Fibroblast of mammary gland (primary cell): ENCODE measurements around the gene USP48.
"Not testable (repeated sequence)": the region's sequence is repeated elsewhere in the genome, so short reads cannot be mapped to it uniquely, and the experiment has no call there.

Experiments
- DNase-seq: peaks from one replicate; pipeline ENCODE4 v3.0.0-alpha.2; 2010; ENCODE audit warnings: low read depth
- H3K4me3 ChIP-seq: 2 replicates; pipeline ENCODE4 v1.5.1; 2011; ENCODE audit warnings: low read depth, mild to moderate bottlenecking, low read length, moderate library complexity; ENCODE audit not compliant: control insufficient read depth
- CTCF ChIP-seq: conservative IDR thresholded peaks from 2 replicates; pipeline ENCODE4 v1.5.1; 2011; ENCODE audit warnings: low read depth, low read length, inconsistent platforms; ENCODE audit not compliant: control insufficient read depth, insufficient read depth

USP48 gene

GRCh38 chr1:21799730-21800129 lies 16.8 kb upstream of the USP48 start:
- no peak for TF ChIP-seq CTCF
- DNase-seq: no peak
- no peak overlapping the region for H3K4me3 ChIP-seq

- no peak for DNase-seq
- H3K4me3 ChIP-seq: no peak overlapping the region
- TF ChIP-seq CTCF: no peak
These were observed 12.1 kb upstream of the USP48 start for GRCh38 chr1:21795075-21795474.

GRCh38 chr1:21794656-21795055 lies 11.7 kb upstream of the USP48 start:
- DNase-seq: no peak
- TF ChIP-seq CTCF: no peak
- H3K4me3 ChIP-seq: no peak overlapping the region

GRCh38 chr1:21793104-21793503 lies 10.2 kb upstream of the USP48 start:
- no peak for DNase-seq
- no peak overlapping the region for H3K4me3 ChIP-seq
- TF ChIP-seq CTCF: no peak

GRCh38 chr1:21786640-21787039 lies 3.7 kb upstream of the USP48 start:
- H3K4me3 ChIP-seq: no peak overlapping the region
- no peak for DNase-seq
- TF ChIP-seq CTCF: no peak

- not testable (repeated sequence) for DNase-seq, H3K4me3 ChIP-seq
These were observed 2.8 kb upstream of the USP48 start for GRCh38 chr1:21785764-21786163.

- TF ChIP-seq CTCF: no peak
- DNase-seq: peak; percentile 79
- H3K4me3 ChIP-seq: peak overlapping the region; percentile 92
These were observed 992 bp upstream of the USP48 start for GRCh38 chr1:21783679-21784603.
